NB4 (cell line): ENCODE measurements around the gene GDPD3.
"Not testable (repeated sequence)": the region's sequence is repeated elsewhere in the genome, so short reads cannot be mapped to it uniquely, and the experiment has no call there.

Experiments used
- DNase-seq: peaks from one replicate; pipeline ENCODE4 v3.0.0; 2010; ENCODE audit warnings: low read depth
- H3K4me3 ChIP-seq: one replicate; pipeline ENCODE4 v1.5.1; 2011; ENCODE audit warnings: mild to moderate bottlenecking, low read depth, low read length, moderate library complexity
- CTCF ChIP-seq: IDR thresholded peaks from one replicate; pipeline ENCODE4 v1.5.1; 2012; ENCODE audit warnings: low read depth, low read length
- MAX ChIP-seq: IDR thresholded peaks from 2 replicates; pipeline ENCODE4 v1.6.1; 2011; ENCODE audit warnings: low read depth, low read length
- MYC ChIP-seq: IDR thresholded peaks from 2 replicates; pipeline ENCODE4 v1.6.1; 2011; ENCODE audit warnings: low read depth, low read length
- POLR2A ChIP-seq: IDR thresholded peaks from 2 replicates; pipeline ENCODE4 v1.6.1; 2011; ENCODE audit warnings: mild to moderate bottlenecking; ENCODE audit not compliant: insufficient read length; ENCODE audit errors: extremely low read depth

Gene GDPD3

GRCh38 chr16:30132591-30132990 lies 19.3 kb upstream of the GDPD3 start:
- H3K4me3 ChIP-seq = no peak overlapping the region
- DNase-seq = no peak
- TF ChIP-seq CTCF (no peak), POLR2A (no peak), MAX (no peak), MYC (no peak)

- H3K4me3 ChIP-seq = no peak overlapping the region
- TF ChIP-seq MAX (no peak), CTCF (no peak), POLR2A (no peak), MYC (no peak)
- no peak for DNase-seq
Measured at GRCh38 chr16:30131869-30132475, 18.6 kb upstream of the GDPD3 start.

- no peak overlapping the region for H3K4me3 ChIP-seq
- TF ChIP-seq CTCF (no peak), POLR2A (no peak), MAX (no peak), MYC (no peak)
- DNase-seq = no peak
Measured at GRCh38 chr16:30127993-30128392, 14.7 kb upstream of the GDPD3 start.

- not testable (repeated sequence) for DNase-seq, H3K4me3 ChIP-seq
Measured at GRCh38 chr16:30125690-30126089, 12.4 kb upstream of the GDPD3 start.

GRCh38 chr16:30124985-30125379 lies 11.6 kb upstream of the GDPD3 start:
- DNase-seq = no peak

More at GRCh38 chr16:30124985-30125379, 11.6 kb upstream of the GDPD3 start:
- H3K4me3 ChIP-seq = no peak overlapping the region
- TF ChIP-seq MAX (no peak), MYC (no peak), CTCF (no peak), POLR2A (no peak)
